NCI-H2029 (cell line): Measurements from ENCODE around the gene HRH4.

ENCODE experiments used
- DNase-seq: peaks from one replicate; lab custom pipeline; 2025; lab: John Stamatoyannopoulos, UW

HRH4 gene, protein sequence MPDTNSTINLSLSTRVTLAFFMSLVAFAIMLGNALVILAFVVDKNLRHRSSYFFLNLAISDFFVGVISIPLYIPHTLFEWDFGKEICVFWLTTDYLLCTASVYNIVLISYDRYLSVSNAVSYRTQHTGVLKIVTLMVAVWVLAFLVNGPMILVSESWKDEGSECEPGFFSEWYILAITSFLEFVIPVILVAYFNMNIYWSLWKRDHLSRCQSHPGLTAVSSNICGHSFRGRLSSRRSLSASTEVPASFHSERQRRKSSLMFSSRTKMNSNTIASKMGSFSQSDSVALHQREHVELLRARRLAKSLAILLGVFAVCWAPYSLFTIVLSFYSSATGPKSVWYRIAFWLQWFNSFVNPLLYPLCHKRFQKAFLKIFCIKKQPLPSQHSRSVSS

DNA sequence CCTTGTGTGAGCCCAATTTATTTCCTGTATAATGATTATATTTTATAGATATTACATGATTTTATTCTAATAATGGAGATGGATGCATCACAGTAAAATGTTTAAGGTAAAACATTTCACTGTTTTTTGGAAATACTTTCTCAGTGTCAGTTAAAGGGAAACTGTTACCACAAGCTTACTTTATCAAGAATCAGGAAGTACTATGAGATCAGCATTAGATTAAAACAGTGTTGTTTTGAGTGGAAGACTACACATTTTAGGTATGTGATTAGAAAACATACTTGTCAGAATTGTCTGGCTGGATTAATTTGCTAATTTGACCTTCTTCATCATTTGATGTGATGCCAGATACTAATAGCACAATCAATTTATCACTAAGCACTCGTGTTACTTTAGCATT, at the start of gene HRH4:
Gene HRH4, plus strand, starts transcription at position 250 of the 400 bp plus-strand sequence. Its CDS starts 92 bp downstream, at position 342.
- no peak for DNase-seq

DNA sequence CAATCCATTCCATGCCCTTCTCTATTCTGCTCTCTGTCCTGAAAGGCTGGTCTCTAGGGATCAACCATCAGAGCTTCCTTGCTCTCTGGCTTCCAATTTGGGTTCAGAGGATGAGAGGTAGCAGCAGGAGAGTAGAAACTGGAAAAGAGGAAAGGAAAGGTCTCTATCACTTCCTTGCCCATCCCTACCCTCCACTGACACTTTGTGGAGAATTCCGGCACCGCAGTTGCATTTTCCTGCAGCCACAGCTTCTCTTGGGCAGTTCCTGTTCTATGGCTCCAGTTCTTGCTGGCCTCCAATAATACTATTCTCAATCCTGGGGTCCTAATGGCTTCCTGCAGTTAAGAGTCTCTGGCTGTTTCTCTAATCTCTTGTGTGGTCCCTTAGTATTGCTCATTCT, 47.3 kb upstream of the HRH4 start:
- no peak for DNase-seq

DNA sequence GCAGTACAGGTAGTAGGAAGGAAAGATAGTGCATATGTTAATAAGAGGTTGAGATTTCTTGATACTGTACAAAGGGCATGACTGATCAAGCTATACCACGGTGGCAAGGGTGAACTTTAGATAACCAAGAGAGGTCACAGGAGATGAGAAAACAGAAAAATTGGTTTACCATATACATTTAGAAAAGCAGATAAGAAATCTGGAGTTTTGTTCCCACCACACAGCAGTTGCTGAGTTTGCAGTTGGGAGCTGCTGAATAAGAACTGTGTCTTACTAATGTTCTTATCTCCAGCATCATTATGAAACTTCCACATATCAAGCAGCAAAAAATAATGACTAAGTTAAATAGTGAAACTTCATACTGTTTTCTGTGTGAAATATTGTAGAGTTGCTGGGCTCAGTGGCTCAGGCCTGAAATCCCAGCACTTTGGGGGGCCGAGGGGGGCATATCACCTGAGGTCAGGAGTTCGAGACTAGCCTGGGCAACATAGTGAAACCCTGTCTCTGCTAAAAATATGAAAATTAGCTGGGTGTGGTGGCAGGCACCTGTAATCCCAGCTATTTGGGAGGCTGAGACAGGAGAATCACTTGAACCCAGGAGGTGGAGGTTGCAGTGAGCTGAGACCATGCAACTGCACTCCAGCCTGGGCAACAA, 46.0 kb upstream of the HRH4 start:
- no peak for DNase-seq

DNA sequence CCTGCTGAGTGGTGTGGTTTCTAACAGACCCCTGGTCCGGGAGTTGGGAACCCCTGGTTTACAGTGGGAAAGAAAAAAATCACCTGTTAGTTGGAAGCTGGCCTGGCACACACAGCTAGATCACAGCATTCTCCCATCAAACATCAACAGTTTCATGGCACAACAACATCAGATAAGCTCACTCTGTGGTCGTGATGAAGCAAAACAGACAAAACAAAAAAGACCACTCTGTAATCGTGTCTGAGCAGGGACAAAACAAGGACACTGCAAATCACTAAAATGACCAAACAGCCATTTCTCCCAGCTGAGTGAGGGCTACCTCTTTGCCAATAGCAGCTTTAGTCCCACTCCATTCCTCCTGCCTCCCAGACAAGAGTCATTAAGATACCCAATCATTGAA, 43.0 kb upstream of the HRH4 start:
- no peak for DNase-seq

DNA sequence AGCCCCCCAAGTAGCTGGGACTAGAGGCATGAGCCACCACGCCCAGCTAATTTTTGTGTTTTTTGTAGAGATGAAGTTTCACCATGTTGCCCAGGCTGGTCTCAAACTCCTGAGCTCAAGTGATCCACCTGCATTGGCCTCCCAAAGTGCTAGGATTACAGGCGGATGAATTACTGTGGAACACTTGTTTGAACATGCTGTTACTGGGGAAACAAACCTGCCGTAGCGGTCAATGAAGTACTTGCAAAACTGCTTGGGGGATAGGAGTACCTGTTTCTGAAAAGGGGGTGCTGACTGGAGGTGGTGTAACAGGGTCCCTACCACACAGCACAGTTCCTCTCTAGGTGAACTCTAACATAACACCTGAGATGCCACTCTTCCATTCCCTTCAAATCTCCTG, 39.9 kb upstream of the HRH4 start:
- no peak for DNase-seq

DNA sequence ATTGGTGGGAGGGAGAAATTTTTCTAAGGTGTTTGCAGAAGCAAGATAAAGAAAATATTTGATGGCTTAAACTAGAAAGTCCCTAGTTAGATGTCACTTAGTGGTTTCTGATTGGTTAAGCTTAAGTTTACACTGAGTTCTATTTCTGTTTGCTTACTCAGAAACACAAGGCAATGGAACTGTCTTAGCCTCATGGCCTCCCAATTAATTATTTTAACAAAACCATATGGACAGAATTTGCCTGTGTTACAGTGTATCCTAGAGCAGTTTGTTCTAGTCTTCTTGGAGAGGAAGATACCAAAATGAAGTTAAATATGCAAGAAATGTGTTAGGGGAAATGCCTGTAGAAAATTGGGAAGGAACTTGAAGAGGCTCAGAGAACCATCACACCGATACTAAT, 38.6 kb upstream of the HRH4 start:
- no peak for DNase-seq

DNA sequence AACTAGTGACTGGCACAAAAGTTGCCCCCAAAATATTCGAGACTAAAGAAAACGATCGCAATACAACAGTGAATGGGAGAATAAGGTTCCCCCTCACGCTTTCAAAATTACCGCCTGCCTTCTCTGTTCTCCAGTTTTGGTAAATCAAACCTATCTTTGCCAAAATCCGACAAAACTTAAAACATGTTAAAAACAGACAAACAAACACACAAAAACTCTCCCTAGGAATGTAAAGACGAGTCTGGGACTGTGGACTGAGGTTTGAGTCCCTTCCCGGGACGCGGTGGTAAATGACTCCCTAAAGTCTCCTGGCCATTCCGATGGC, 34.4 kb upstream of the HRH4 start:
- no peak for DNase-seq

GRCh38 chr18:24426398-24427294, 33.8 kb upstream of the HRH4 start, which contains the start of gene IMPACT:
Gene IMPACT (plus strand): TSS chr18:24426670. CDS start chr18:24426757, 87 bp downstream.
- DNase-seq: peak; percentile 72

- DNase-seq: no peak
Observed at GRCh38 chr18:24427484-24427883, 33.0 kb upstream of the HRH4 start.

GRCh38 chr18:24428709-24429108, 31.7 kb upstream of the HRH4 start:
- no peak for DNase-seq

GRCh38 chr18:24429188-24429587, 31.2 kb upstream of the HRH4 start:
- DNase-seq: no peak

GRCh38 chr18:24432618-24433017, 27.8 kb upstream of the HRH4 start:
- no peak for DNase-seq

DNA sequence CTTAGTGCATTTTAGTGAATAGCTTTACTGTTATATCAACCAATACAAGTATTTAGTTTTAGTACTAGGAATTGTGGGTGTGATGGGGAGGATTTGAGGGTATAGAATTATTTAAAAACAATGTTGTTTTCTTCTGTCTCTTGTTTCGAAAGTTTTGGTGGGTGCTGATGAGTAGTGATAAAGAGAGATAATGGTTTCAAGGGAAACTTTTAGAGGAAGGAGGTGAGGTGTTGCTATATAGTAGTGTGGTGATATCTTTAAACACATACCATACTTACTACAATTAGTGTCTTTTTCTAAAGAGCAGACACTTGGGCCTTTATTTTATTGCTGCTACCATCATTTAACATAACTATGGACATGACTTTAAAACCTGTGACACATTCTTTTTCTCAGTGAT, 23.5 kb upstream of the HRH4 start:
- no peak for DNase-seq

GRCh38 chr18:24443870-24444269, 16.6 kb upstream of the HRH4 start:
- no peak for DNase-seq

- DNase-seq: no peak
Observed at GRCh38 chr18:24446453-24446852, 14.0 kb upstream of the HRH4 start.

DNA sequence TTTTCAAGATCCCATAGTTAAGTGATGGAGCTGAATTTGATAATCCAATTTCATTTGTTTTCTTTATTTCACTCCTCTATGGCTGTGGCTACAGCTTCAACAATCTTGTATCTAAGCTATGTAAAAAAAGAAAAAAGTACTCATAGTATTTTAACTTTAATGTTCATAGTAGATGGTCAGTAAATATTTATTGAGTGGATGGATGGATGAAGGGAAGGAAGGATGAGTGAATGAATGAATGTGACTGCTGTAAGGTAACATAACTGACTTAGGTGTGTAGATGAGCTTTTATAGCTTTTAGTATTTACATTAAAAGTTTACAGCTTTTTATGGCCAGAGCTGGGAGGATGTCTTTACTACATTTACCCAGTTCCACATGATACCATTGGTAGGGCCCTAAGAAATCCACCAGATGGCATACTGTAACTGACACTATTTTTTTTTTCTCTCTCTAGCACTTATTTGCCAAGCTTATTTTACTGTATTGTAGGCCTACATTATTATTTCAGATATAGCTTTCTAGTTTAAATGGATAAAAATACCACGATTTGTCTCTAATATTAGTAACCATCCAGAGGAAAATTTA, 13.4 kb upstream of the HRH4 start:
- no peak for DNase-seq

DNA sequence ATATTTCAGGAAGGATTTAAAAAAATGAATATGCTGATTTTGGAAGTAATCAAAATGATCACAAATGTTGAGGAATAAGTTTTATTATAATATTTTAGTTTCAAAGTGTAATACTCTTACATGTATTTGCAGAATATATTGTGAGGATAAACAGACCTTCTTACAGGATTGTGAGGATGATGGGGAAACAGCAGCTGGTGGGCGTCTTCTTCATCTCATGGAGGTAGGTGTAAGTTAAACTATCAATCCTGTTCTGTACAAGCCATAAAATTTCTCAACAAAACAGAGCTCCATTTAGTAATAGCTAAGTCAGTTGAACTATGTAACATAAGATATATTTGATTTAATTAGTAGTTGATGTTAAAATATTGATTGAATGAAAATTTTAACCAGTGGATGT, 12.5 kb upstream of the HRH4 start:
- DNase-seq: no peak

DNA sequence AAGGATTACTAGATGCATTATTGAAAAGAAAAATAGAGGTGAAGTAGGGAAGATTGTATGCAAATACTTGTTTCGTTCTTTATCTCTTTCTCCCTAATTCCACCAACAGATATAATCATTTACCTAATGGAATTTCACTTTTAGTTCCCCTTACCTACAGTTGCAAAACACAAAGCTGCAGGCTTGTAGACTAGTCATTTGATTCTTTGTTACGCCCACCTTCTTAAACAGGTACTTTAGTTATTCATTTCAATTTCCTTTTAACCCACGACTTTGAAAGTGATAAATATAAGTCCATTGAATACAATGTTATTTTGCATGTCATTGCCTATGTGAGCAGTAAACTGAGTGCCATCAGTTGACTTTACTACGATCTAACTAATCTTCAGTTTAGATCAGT, 3.9 kb upstream of the HRH4 start:
- DNase-seq: no peak

DNA sequence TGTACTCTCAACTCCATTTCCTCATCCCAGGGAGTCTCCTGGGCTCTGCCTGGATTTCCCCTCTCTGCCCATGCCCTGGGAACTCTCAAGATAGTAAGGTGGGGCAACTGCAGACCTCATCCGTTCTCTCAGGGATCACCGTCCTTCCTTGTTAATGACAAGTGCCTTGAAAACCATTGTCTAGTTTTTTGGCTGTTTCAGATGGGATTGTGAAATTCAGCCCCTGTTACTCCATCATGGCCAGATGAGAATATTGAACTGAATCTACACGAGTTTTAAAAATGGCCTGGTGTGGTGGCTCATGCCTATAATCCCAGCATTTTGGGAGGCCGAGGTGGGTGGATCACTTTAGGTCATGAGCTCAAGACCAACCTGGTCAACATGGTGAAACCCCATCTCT, 665 bp upstream of the HRH4 start:
- no peak for DNase-seq

DNA sequence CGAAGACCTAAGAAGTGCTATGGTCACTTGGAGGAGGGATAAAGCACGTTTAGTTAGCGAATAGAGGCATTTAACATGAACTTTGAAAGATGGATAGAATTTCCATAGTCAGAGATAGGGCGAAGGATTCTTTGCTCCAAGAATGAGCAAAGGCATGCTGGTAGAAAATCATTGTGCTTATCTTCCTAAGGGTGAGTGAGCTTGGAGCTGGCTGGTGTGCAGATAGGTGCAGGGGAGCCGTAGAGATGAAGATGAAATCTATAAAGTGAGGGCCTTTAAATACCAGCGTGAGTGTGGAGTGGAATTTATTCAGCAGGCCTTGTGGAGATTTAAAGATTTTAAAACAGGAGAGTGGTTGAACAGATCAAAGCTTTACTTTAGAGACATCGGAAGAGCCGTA, 1.6 kb downstream of the HRH4 start:
- DNase-seq: no peak

GRCh38 chr18:24462838-24463775, 2.7 kb downstream of the HRH4 start:
- no peak for DNase-seq
